ENCODE data around the gene SETD2.

SETD2 gene

DNA sequence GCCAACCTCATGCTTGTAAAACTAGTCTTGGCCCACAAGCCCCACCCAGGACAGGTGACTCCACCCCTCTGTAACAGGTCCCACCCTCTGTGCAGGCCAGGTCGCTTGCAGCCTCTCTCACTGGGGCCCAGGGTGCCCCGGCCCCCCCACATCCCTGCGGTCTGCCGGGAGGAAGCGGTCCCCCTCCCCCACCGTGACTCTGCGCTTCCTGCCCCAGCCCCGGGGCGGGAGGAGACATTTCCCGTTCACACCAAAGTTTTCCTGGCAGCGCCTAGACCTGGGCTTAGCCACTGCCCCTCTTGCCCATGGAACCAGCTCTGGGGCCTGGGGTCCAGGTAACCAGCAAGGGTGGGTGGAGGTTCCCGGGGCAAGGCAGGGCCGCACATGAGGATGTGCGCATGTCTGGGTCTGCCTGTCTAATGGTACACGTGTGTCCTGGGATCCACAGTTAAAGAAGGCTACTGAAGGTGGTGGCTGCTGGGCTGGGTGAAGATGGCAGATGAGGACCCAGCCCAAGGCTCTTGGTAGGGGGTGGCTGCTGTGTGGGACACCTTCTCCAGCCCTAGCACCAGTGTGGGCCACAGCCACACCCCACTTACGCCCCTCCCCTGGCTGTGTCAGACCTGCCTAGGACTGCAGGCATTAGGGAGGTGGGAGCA, 176.0 kb downstream of the SETD2 start:
- no peak overlapping the region for H3K4me3 ChIP-seq (ENCODE audit: low read depth, low read length)
- TF ChIP-seq CTCF (IDR thresholded peaks at IDR 0.05; ENCODE audit: control insufficient read depth, extremely low read depth, insufficient read depth), result no peak
- DNase-seq (ENCODE audit: low read depth), result no peak

- TF ChIP-seq CTCF (IDR thresholded peaks at IDR 0.05; ENCODE audit: control insufficient read depth, extremely low read depth, insufficient read depth), result no peak
- DNase-seq (ENCODE audit: low read depth), result no peak
- no peak overlapping the region for H3K4me3 ChIP-seq (ENCODE audit: low read depth, low read length)
These were observed 176.6 kb downstream of the SETD2 start for GRCh38 chr3:46987319-46987742.

DNA sequence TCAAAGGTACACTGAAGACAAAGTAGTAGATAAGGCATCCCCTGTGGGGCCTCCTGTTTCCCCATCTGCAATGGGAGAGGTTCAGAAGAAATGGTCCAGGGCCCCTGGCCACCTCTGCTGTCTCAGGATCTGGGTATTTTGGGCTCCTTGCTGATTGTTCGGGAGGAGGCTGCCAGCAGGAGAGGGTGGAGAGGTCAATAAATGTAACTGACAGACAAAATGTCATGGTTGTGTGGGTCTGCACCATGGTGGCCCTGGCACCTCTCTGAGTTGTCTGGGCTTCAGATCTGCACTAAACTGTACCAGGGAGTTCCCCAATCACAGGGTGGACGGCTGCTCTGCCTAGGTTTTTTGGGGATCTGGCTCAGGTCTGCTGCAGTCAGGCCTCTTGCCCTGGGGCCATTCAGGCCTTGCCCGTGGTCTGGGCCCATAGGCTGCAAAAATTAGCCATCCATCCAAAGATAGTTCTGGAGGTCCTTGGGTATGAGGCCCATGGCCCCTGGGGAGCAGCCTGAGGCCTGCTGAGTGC, 177.1 kb downstream of the SETD2 start:
- no peak for TF ChIP-seq CTCF (IDR thresholded peaks at IDR 0.05; ENCODE audit: control insufficient read depth, extremely low read depth, insufficient read depth)
- H3K4me3 ChIP-seq (ENCODE audit: low read depth, low read length), result no peak overlapping the region
- DNase-seq (ENCODE audit: low read depth), result no peak

DNA sequence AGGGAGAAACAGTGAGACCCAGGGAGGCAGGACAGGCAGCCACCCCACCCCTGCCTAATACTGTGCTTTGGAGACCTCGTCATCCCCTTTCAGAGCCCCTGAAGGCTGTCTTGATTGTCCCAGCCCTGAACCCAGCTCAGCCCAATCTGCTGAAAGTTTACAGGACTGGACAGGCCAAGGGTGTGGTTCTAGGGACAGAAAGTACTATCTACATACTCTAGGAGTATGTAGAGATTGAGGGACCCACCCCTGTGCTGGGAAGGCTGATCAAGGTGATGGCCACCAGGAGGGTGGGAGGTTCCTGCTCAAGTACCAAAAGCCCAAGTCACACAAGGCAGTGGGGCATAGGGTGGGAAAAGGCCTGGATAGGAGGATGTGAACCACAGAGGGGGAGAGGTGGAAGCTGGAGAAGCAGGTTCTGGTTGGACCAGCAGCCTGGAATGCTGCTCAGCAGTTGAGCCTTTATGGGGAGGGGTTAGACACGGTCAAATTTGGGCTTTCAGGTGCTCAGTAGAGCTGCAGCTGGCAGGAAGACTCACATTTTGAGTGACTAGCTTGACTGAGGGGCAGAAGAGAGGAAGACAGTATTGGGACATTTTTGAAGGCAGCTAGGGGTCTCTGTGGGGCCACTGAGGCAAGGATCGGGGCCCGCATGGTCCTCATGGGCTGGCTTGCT, 177.7 kb downstream of the SETD2 start:
- DNase-seq (ENCODE audit: low read depth), result no peak
- H3K4me3 ChIP-seq (ENCODE audit: low read depth, low read length), result no peak overlapping the region
- TF ChIP-seq CTCF (IDR thresholded peaks at IDR 0.05; ENCODE audit: control insufficient read depth, extremely low read depth, insufficient read depth), result no peak

DNA sequence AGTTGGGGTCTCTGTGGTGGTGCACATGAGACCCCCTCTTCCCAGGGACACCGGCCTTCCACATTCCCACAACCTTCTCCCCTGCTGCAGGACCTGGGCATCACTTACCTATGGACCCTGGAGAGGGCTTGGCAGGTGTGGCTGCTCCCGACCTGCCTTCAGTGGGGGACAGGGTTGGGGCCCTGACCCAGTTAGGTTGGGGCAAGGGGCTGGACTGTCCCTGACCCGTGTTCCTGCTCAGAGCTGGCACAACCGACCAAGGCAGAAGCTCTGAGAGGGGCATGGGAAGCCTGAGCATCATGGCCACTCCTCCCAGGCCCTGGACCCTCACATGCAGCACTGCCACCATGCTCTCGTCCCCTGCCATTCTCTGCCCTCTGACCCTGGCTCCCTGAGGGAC, 178.3 kb downstream of the SETD2 start:
- TF ChIP-seq CTCF (IDR thresholded peaks at IDR 0.05; ENCODE audit: control insufficient read depth, extremely low read depth, insufficient read depth), result no peak
- DNase-seq (ENCODE audit: low read depth), result no peak
- no peak overlapping the region for H3K4me3 ChIP-seq (ENCODE audit: low read depth, low read length)

DNA sequence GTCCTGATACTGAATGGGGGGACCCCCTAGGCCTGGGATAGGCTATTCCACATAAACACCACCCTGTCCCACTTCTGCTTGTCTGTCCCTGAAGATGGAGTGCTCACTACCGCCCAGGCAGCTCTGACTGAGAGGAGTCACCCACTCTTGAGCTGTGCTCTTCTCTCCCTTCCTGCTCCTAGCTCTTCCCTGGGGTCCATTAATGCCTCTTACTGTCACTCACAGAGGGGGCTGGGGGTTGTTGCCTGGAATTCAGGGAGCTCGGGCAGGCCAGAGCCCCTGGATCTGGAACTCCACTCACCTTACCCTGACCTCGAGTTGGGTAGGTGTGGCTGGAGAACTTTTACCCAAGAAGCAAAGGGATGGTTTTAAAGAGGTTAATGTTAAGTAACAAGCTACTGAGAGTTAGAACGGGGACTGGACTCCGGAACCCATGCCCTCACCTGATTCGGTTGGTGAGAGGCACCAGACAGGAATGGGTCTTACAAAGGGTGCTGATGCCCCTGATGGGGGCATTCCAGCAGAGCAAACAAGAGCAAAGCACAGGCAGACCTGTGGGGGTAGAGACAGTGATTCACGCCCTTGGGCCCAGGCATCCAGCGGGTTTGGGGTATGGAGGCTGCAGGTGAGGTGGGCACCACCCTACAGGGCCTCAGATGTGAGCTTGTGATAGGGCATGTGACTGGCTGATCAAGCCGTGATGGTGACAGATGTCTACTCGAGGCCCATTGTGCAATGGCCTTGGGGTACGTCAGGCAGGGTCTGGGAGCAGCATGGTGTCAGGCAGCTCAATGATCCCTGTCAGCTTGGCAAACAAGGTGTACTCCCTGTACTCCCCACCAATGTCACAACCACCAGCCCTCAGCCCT, 179.1 kb downstream of the SETD2 start:
- no peak overlapping the region for H3K4me3 ChIP-seq (ENCODE audit: low read depth, low read length)
- TF ChIP-seq CTCF (IDR thresholded peaks at IDR 0.05; ENCODE audit: control insufficient read depth, extremely low read depth, insufficient read depth), result no peak
- no peak for DNase-seq (ENCODE audit: low read depth)
